CD4-positive, alpha-beta memory T cell (primary cell): ENCODE data around the gene RLF. TPM values are rescaled to one million over a fixed set of nuclear protein-coding genes. Genes with fewer than 3 reads are reported as not detected.
A peak's percentile ranks its signal among the peaks of the same experiment; 100 is the strongest.
"Not testable (repeated sequence)": the region's sequence is repeated elsewhere in the genome, so short reads cannot be mapped to it uniquely, and the experiment has no call there.

ENCODE experiments used
- CTCF ChIA-PET: fragments of 350-600 bp; sonication (Branson Sonifier 250); formaldehyde crosslinking; loops from one replicate; lab custom pipeline; 2021; ENCODE audit warnings: inconsistent platforms; ENCODE audit not compliant: partially characterized antibody; lab: Charles Lee
- POLR2A ChIA-PET: fragments of 350-600 bp; sonication (Branson Sonifier 250); formaldehyde crosslinking; loops from one replicate; lab custom pipeline; 2021; ENCODE audit not compliant: partially characterized antibody; lab: Charles Lee
- DNase-seq, 5 donors: peaks; one replicate each; pipeline versions ENCODE4 v3.0.0 to v3.0.0-alpha.2; 2020 to 2022; ENCODE audit warnings: mixed read lengths in 1 of 5
- H3K27ac ChIP-seq: one replicate; pipeline ENCODE4 v1.7.0; 2013; ENCODE audit warnings: low read depth, low read length
- H3K27me3 ChIP-seq: 2 replicates; pipeline ENCODE4 v1.7.0; 2013; ENCODE audit warnings: mild to moderate bottlenecking, low read length, moderate library complexity; ENCODE audit not compliant: insufficient read depth
- H3K36me3 ChIP-seq: 2 replicates; pipeline ENCODE4 v1.7.0; 2013; ENCODE audit warnings: mild to moderate bottlenecking, low read length, moderate library complexity; ENCODE audit not compliant: insufficient read depth
- H3K4me1 ChIP-seq: 2 replicates; pipeline ENCODE4 v1.7.0; 2013; ENCODE audit warnings: mild to moderate bottlenecking, low read length, moderate library complexity; ENCODE audit not compliant: insufficient read depth
- H3K4me3 ChIP-seq, 2 donors: one replicate each; pipeline ENCODE4 v1.7.0; 2013; ENCODE audit warnings: low read length in 2 of 2, mild to moderate bottlenecking in 1 of 2
- H3K9me3 ChIP-seq, 2 donors: one replicate each; pipeline ENCODE4 v1.7.0; 2013; ENCODE audit warnings: low read length in 2 of 2, control low read depth in 1 of 2; ENCODE audit not compliant: control insufficient read depth in 1 of 2
- H3K27ac Mint-ChIP-seq, 7 donors: one replicate each; pipeline ENCODE4 v1.8.0; 2020 to 2021; ENCODE audit warnings: mixed read lengths in 7 of 7, mild to moderate bottlenecking in 6 of 7, inconsistent platforms in 3 of 7, moderate library complexity in 3 of 7
- H3K27me3 Mint-ChIP-seq, 2 donors: one replicate each; pipeline ENCODE4 v1.8.0; 2020 to 2021; ENCODE audit warnings: mixed read lengths in 2 of 2
- H3K36me3 Mint-ChIP-seq, 2 donors: one replicate each; pipeline ENCODE4 v1.8.0; 2020 to 2021; ENCODE audit warnings: mixed read lengths in 2 of 2, inconsistent platforms in 1 of 2, mild to moderate bottlenecking in 1 of 2
- H3K4me1 Mint-ChIP-seq, 4 donors: one replicate each; pipeline ENCODE4 v1.8.0; 2020 to 2021; ENCODE audit warnings: mixed read lengths in 4 of 4, mild to moderate bottlenecking in 1 of 4
- H3K4me3 Mint-ChIP-seq, 8 donors: one replicate each; pipeline ENCODE4 v1.8.0; 2020 to 2021; ENCODE audit warnings: mixed read lengths in 8 of 8, mild to moderate bottlenecking in 7 of 8, moderate library complexity in 6 of 8, inconsistent platforms in 3 of 8
- H3K9me3 Mint-ChIP-seq, 8 donors: one replicate each; pipeline ENCODE4 v1.8.0; 2020 to 2021; ENCODE audit warnings: mixed read lengths in 8 of 8, mild to moderate bottlenecking in 5 of 8, inconsistent platforms in 3 of 8, moderate library complexity in 1 of 8
- intact Hi-C: fragments of 100-400 bp; cut with micrococcal nuclease; formaldehyde crosslinking; loops from one replicate; pipeline ENCODE4 v1.15.1; 2023
- polyA plus RNA-seq, 2 donors: library from polyadenylated mRNA; unstranded; fragments of 300-500 nt; fragmentation: Illumina TruSeq; gene quantifications; one replicate each; pipeline ENCODE4 v1.2.3, GENCODE V29; 2021
- total RNA-seq, 2 experiments: library from RNA; stranded (reverse); gene quantifications; one replicate each; pipeline ENCODE4 v1.2.3, GENCODE V29; 2021

The RLF gene
- total and polyA plus RNA-seq, 4 experiments from 2014 or later, result 7.6 to 23.4 (median 16.5) TPM

DNA sequence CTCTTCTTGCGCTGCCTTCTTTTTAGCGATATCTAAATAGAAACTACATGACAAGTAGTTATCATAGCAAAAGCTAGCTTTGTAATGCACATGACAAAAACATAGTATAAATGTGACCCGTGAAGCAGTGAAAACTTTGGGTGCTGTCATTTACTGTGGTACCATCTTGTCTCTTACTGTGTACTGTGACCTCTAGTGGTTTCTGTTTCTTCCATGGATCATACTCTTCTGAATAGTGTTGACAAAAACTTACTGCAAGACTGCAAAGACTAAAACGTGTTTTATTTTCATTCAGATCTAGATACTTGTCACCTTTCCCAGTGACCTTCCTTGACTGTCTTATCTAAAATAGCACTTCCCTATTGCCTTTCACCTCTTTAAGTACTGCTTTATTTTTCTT lies 6.1 kb downstream of the RLF start:
- no peak for DNase-seq
- ChIA-PET CTCF (no interaction called here), POLR2A (interaction anchor here (1.3 kb wide), 1 partner anchor 16 kb away, joined by 3 read pairs; no protein-coding TSS in a partner anchor)
- Mint-ChIP-seq H3K4me3 (peak overlapping the region in 2 of 8 donors; percentile 17 to 29), H3K27ac (peak overlapping the region in 1 of 7 donors; percentile 77), H3K9me3 (no peaks in the 10 kb centered on the region), H3K27me3 (no peaks in the 10 kb centered on the region), H3K4me1 (peaks cover 20 to 44% (median 33%) of the 10 kb centered on the region in 4 donors), H3K36me3 (no peaks in the 10 kb centered on the region)
- Histone ChIP-seq H3K4me1 (peaks cover 70% of the 10 kb centered on the region), H3K4me3 (no peak overlapping the region), H3K27me3 (no peaks in the 10 kb centered on the region), H3K9me3 (no peaks in the 10 kb centered on the region), H3K36me3 (no peaks in the 10 kb centered on the region), H3K27ac (no peak overlapping the region)
- intact Hi-C loops, result no loop called here

GRCh38 chr1:40171036-40171435 lies 9.8 kb downstream of the RLF start:
- Histone ChIP-seq H3K9me3 (no peaks in the 10 kb centered on the region), H3K4me3 (no peak overlapping the region), H3K36me3 (no peaks in the 10 kb centered on the region), H3K27me3 (no peaks in the 10 kb centered on the region), H3K27ac (no peak overlapping the region), H3K4me1 (peaks cover 59% of the 10 kb centered on the region)
- no peak for DNase-seq
- POLR2A ChIA-PET, result no interaction called here
- no peak overlapping the region for H3K27ac Mint-ChIP-seq
- intact Hi-C loops, result no loop called here
- H3K9me3 Mint-ChIP-seq, result peaks cover 0 to 1% (median 0%) of the 10 kb centered on the region in 8 donors
- H3K27me3 Mint-ChIP-seq, result no peaks in the 10 kb centered on the region
- peaks cover 27 to 57% (median 38%) of the 10 kb centered on the region in 4 donors for H3K4me1 Mint-ChIP-seq
- H3K36me3 Mint-ChIP-seq, result peaks cover 0 to 1% of the 10 kb centered on the region in 2 donors
- H3K4me3 Mint-ChIP-seq, result peak overlapping the region in 1 of 8 donors; percentile 23
- CTCF ChIA-PET, result interaction anchor here (0.9 to 2.9 kb wide), 6 partner anchors 9 to 268 kb away, joined by 3 to 19 read pairs (median 6); partner anchors contain the start of gene RLF

GRCh38 chr1:40174788-40175187 lies 13.6 kb downstream of the RLF start:
- Mint-ChIP-seq H3K9me3 (peaks cover 0 to 2% (median 0%) of the 10 kb centered on the region in 8 donors), H3K36me3 (peaks cover 0 to 5% of the 10 kb centered on the region in 2 donors), H3K4me3 (peak overlapping the region in 4 of 8 donors; percentile 2 to 22 (median 6)), H3K4me1 (peaks cover 32 to 67% (median 46%) of the 10 kb centered on the region in 4 donors), H3K27me3 (no peaks in the 10 kb centered on the region), H3K27ac (peak overlapping the region in 1 of 7 donors; percentile 65)
- ChIA-PET POLR2A (no interaction called here), CTCF (no interaction called here)
- no peaks in the 10 kb centered on the region for H3K27me3 ChIP-seq
- peaks cover 64% of the 10 kb centered on the region for H3K4me1 ChIP-seq
- intact Hi-C loops, result no loop called here
- H3K9me3 ChIP-seq, result no peaks in the 10 kb centered on the region
- DNase-seq, result no peak
- no peak overlapping the region for H3K27ac ChIP-seq
- H3K36me3 ChIP-seq, result no peaks in the 10 kb centered on the region
- no peak overlapping the region for H3K4me3 ChIP-seq

DNA sequence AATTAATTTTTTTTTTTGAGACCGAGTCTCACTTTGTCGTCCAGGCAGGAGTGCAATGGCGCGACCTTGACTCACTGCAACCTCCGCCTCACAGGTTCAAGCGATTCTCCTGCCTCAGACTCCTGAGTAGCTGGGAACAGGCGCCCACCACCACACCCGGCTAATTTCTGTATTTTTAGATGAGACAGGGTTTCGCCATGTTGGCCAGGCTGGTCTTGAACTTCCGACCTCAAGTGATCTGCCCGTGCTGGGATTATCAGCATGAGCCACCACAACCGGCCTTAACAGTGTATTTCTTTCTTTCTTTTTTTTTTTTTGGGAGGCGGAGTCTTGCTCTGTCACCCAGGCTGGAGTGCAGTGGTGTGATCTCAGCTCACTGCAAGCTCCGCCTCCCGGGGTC lies 15.8 kb downstream of the RLF start:
- CTCF ChIA-PET, H3K27me3 ChIP-seq, POLR2A ChIA-PET, H3K36me3 ChIP-seq, intact Hi-C loops, H3K27ac Mint-ChIP-seq, H3K27me3 Mint-ChIP-seq, DNase-seq, H3K9me3 Mint-ChIP-seq, H3K4me3 ChIP-seq, H3K36me3 Mint-ChIP-seq, H3K4me3 Mint-ChIP-seq, H3K9me3 ChIP-seq, H3K27ac ChIP-seq: not testable (repeated sequence)
- peaks cover 53% of the 10 kb centered on the region for H3K4me1 ChIP-seq
- H3K4me1 Mint-ChIP-seq, result peaks cover 36 to 73% (median 52%) of the 10 kb centered on the region in 4 donors

GRCh38 chr1:40178200-40178599 lies 17.0 kb downstream of the RLF start:
- no peak overlapping the region for H3K4me3 ChIP-seq
- POLR2A ChIA-PET, result interaction anchor here (0.8 kb wide), 1 partner anchor 90 kb away, joined by 3 read pairs; no protein-coding TSS in a partner anchor
- H3K27me3 ChIP-seq, result no peaks in the 10 kb centered on the region
- intact Hi-C loops, result no loop called here
- H3K4me1 ChIP-seq, result peaks cover 51% of the 10 kb centered on the region
- no peaks in the 10 kb centered on the region for H3K9me3 ChIP-seq
- Mint-ChIP-seq H3K4me1 (peaks cover 44 to 80% (median 57%) of the 10 kb centered on the region in 4 donors), H3K4me3 (peak overlapping the region in 2 of 8 donors; percentile 18 to 29), H3K9me3 (peaks cover 0 to 2% (median 0%) of the 10 kb centered on the region in 8 donors), H3K27me3 (no peaks in the 10 kb centered on the region), H3K36me3 (peaks cover 0 to 5% of the 10 kb centered on the region in 2 donors), H3K27ac (peak overlapping the region in 2 of 7 donors; percentile 10 to 71)
- H3K27ac ChIP-seq, result no peak overlapping the region
- DNase-seq, result no peak
- CTCF ChIA-PET, result interaction anchor here (0.9 kb wide), 1 partner anchor 136 kb away, joined by 3 read pairs; no protein-coding TSS in a partner anchor
- no peaks in the 10 kb centered on the region for H3K36me3 ChIP-seq

DNA sequence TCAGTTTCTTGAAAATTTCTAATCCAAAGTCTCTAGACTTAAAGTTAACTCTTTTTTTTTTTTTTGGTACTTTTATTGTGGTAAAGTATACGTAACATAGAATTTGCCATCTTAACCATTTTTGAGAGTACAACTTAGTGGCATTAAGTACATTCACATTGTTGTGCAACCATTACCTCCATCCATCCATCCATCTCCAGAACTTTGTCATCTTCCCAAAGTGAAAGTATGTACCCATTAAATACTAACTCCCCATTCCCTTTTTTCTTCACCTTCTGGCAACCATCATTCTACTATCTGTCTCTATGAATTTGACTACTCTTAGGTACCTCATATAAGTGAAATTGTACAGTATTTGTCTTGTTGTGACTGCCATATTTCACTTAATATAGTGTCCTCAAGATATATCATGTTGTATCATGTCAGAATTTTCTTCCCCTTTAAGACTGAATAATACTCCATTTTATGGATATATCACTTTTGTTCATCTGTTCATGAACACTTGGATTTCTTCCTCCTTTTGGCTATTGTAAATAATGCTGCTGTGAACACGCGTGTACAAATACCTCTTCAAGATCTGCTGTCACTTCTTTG lies 18.4 kb downstream of the RLF start:
- Mint-ChIP-seq H3K4me1 (peaks cover 47 to 84% (median 64%) of the 10 kb centered on the region in 4 donors), H3K9me3 (peaks cover 0 to 2% (median 0%) of the 10 kb centered on the region in 8 donors), H3K4me3 (peak overlapping the region in 2 of 8 donors; percentile 4 to 63), H3K36me3 (peaks cover 0 to 5% of the 10 kb centered on the region in 2 donors), H3K27ac (peak overlapping the region in 2 of 7 donors; percentile 50), H3K27me3 (no peaks in the 10 kb centered on the region)
- H3K4me3 ChIP-seq, result no peak overlapping the region
- DNase-seq, result no peak
- POLR2A ChIA-PET, result no interaction called here
- no peaks in the 10 kb centered on the region for H3K27me3 ChIP-seq
- intact Hi-C loops, result no loop called here
- CTCF ChIA-PET, result no interaction called here
- no peaks in the 10 kb centered on the region for H3K36me3 ChIP-seq
- H3K27ac ChIP-seq, result no peak overlapping the region
- H3K9me3 ChIP-seq, result no peaks in the 10 kb centered on the region
- H3K4me1 ChIP-seq, result peaks cover 52% of the 10 kb centered on the region

DNA sequence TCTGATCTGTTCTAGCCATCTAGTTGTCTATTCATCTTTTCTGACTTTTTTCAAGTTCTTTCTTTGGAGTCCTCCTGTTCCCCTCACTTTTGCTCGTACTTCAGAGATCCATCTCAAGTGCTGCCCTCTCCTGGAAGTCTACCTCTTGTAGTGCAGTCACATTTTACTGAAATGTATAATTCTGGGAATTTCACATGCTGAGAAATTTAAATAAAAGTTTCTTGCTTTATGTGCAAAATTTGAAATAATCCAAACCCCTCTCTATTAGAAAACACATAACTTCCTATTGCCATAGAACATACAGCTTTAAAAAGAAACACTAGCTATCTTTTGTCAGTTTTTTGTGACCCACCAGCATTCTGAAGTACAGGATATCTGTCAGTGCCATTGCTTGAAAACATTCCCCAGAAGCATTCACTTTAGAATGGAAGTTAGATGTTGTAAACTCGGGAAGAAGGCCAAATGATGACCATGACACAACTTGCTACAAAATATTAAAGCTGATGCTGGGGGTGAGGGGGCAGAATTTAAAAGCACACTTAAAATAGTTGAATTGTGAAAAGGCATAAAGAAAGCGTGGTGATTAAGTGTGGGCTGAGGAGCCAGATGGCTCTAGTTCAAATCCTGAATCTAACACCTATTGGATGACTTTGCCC lies 22.0 kb downstream of the RLF start:
- peak overlapping the region in 4 of 8 donors; percentile 5 to 21 (median 15) for H3K4me3 Mint-ChIP-seq
- no peaks in the 10 kb centered on the region for H3K27me3 Mint-ChIP-seq
- CTCF ChIA-PET, result interaction anchor here (0.6 to 2.4 kb wide), 11 partner anchors 9 to 155 kb away, joined by 3 to 12 read pairs (median 4); no protein-coding TSS in a partner anchor
- intact Hi-C loops, result no loop called here
- peak overlapping the region in 4 of 7 donors; percentile 24 to 76 (median 46) for H3K27ac Mint-ChIP-seq
- Histone ChIP-seq H3K36me3 (no peaks in the 10 kb centered on the region), H3K27me3 (no peaks in the 10 kb centered on the region), H3K4me3 (no peak overlapping the region), H3K4me1 (peaks cover 70% of the 10 kb centered on the region), H3K27ac (no peak overlapping the region), H3K9me3 (no peaks in the 10 kb centered on the region)
- DNase-seq, result peak in 1 of 5 donors; percentile 6
- peaks cover 0 to 1% of the 10 kb centered on the region in 2 donors for H3K36me3 Mint-ChIP-seq
- POLR2A ChIA-PET, result interaction anchor here (1.0 kb wide), 1 partner anchor 16 kb away, joined by 3 read pairs; no protein-coding TSS in a partner anchor
- H3K9me3 Mint-ChIP-seq, result peaks cover 0 to 2% (median 0%) of the 10 kb centered on the region in 8 donors
- peaks cover 51 to 83% (median 62%) of the 10 kb centered on the region in 4 donors for H3K4me1 Mint-ChIP-seq
